Smooth muscle cell (in vitro differentiated cells): ENCODE data around the gene P2RX2. TPM values are rescaled to one million over a fixed set of nuclear protein-coding genes. Genes with fewer than 3 reads are reported as not detected.

ENCODE experiments used
- DNase-seq: peaks from one replicate; lab custom pipeline; 2025; ENCODE audit not compliant: unreplicated experiment; lab: John Stamatoyannopoulos, UW
- H2AFZ ChIP-seq: fragments of 200-600 bp; sonication (generic); 2 replicates; pipeline ENCODE4 v1.6.0; 2016; ENCODE audit warnings: antibody characterized with exemption, low read depth, mild to moderate bottlenecking
- H3F3A ChIP-seq: fragments of 200-600 bp; sonication (generic); 2 replicates; pipeline ENCODE4 v1.6.0; 2017; ENCODE audit warnings: antibody characterized with exemption, low read depth
- H3K27ac ChIP-seq: fragments of 200-600 bp; sonication (generic); 2 replicates; pipeline ENCODE4 v1.5.1; 2016; ENCODE audit warnings: low read depth, mild to moderate bottlenecking
- H3K27me3 ChIP-seq: fragments of 200-600 bp; sonication (generic); 2 replicates; pipeline ENCODE4 v1.6.1; 2016; ENCODE audit warnings: low read depth, mild to moderate bottlenecking
- H3K36me3 ChIP-seq: fragments of 200-600 bp; sonication (generic); 2 replicates; pipeline ENCODE4 v1.5.1; 2016; ENCODE audit warnings: low read depth
- H3K4me1 ChIP-seq: fragments of 200-600 bp; sonication (generic); 2 replicates; pipeline ENCODE4 v1.5.1; 2016; ENCODE audit warnings: low read depth
- H3K4me2 ChIP-seq: fragments of 200-600 bp; sonication (generic); 2 replicates; pipeline ENCODE4 v1.6.0; 2016; ENCODE audit warnings: mild to moderate bottlenecking
- H3K4me3 ChIP-seq: fragments of 200-600 bp; sonication (generic); 2 replicates; pipeline ENCODE4 v1.5.1; 2016; ENCODE audit warnings: mild to moderate bottlenecking
- H3K79me2 ChIP-seq: fragments of 200-600 bp; sonication (generic); 2 replicates; pipeline ENCODE4 v1.6.0; 2016; ENCODE audit warnings: low read depth, mild to moderate bottlenecking
- H3K9ac ChIP-seq: fragments of 200-600 bp; sonication (generic); 2 replicates; pipeline ENCODE4 v1.6.0; 2016; ENCODE audit warnings: low read depth
- H3K9me3 ChIP-seq: fragments of 200-600 bp; sonication (generic); replicated peaks from 2 replicates; pipeline ENCODE4 v1.5.1; 2016; ENCODE audit warnings: low read depth
- H4K20me1 ChIP-seq: fragments of 200-600 bp; sonication (generic); 2 replicates; pipeline ENCODE4 v1.6.0; 2016; ENCODE audit warnings: low read depth
- WGBS: methylation state at CpG from one replicate; pipeline ENCODE4 v1.1.7; 2016; ENCODE audit warnings: low lambda C conversion rate; 5-methylcytosine and 5-hydroxymethylcytosine counted together
- polyA plus RNA-seq: library from polyadenylated mRNA; unstranded; fragments of >200 nt; fragmentation: Nextera tagmentation; extraction: Ambion mirVana; gene quantifications from 2 replicates; pipeline ENCODE4 v1.2.1, GENCODE V29; 2016
- total RNA-seq: library from RNA; depleted of rRNA; stranded (reverse); fragments of >200 nt; gene quantifications from 2 replicates; pipeline ENCODE4 v1.2.3, GENCODE V29; 2014
- TF ChIP-seq, protein P1 (sequence below): fragments of 200-600 bp; sonication (generic); IDR thresholded peaks from 2 replicates; pipeline ENCODE4 v1.5.1; 2017; ENCODE audit warnings: borderline replicate concordance, mild to moderate bottlenecking, antibody characterized with exemption; ENCODE audit not compliant: insufficient read depth, poor library complexity, severe bottlenecking

Gene P2RX2
- total and polyA plus RNA-seq, 2 experiments from 2014 or later, result not detected

DNA sequence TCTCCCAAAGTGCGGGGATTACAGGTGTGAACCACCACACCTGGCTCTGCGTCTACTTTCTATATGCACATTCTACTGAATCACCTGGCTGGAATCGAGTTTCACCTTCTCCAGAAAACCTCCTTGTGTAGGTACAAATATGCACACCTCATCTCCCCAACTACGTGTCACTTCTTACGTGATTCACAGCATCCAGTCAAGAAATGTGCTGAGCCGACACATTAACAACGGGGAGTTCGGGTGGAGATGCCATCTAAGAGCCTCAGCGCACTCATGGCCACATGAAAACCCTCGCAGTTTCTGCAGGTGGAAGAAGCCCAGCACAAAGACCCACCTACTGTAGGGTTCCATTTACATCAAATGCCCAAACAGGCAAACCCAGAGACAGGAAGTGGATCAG is 29.3 kb downstream of the P2RX2 start:
- H3K79me2 ChIP-seq, result no peaks in the 10 kb centered on the region
- 95% methylated on average over 10 of the region's 10 CpGs for WGBS
- TF ChIP-seq, protein P1, sequence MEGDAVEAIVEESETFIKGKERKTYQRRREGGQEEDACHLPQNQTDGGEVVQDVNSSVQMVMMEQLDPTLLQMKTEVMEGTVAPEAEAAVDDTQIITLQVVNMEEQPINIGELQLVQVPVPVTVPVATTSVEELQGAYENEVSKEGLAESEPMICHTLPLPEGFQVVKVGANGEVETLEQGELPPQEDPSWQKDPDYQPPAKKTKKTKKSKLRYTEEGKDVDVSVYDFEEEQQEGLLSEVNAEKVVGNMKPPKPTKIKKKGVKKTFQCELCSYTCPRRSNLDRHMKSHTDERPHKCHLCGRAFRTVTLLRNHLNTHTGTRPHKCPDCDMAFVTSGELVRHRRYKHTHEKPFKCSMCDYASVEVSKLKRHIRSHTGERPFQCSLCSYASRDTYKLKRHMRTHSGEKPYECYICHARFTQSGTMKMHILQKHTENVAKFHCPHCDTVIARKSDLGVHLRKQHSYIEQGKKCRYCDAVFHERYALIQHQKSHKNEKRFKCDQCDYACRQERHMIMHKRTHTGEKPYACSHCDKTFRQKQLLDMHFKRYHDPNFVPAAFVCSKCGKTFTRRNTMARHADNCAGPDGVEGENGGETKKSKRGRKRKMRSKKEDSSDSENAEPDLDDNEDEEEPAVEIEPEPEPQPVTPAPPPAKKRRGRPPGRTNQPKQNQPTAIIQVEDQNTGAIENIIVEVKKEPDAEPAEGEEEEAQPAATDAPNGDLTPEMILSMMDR, result no peak
- H3K4me2 ChIP-seq, result no peak overlapping the region
- no peak for DNase-seq
- no peaks in the 10 kb centered on the region for H3K9me3 ChIP-seq
- H3K4me3 ChIP-seq, result no peak overlapping the region
- no peaks in the 10 kb centered on the region for H3K27me3 ChIP-seq
- no peaks in the 10 kb centered on the region for H4K20me1 ChIP-seq
- H3K27ac ChIP-seq, result no peak overlapping the region
- no peaks in the 10 kb centered on the region for H3K4me1 ChIP-seq
- no peak overlapping the region for H2AFZ ChIP-seq
- H3F3A ChIP-seq, result no peaks in the 10 kb centered on the region
- no peak overlapping the region for H3K9ac ChIP-seq
- H3K36me3 ChIP-seq, result no peaks in the 10 kb centered on the region

DNA sequence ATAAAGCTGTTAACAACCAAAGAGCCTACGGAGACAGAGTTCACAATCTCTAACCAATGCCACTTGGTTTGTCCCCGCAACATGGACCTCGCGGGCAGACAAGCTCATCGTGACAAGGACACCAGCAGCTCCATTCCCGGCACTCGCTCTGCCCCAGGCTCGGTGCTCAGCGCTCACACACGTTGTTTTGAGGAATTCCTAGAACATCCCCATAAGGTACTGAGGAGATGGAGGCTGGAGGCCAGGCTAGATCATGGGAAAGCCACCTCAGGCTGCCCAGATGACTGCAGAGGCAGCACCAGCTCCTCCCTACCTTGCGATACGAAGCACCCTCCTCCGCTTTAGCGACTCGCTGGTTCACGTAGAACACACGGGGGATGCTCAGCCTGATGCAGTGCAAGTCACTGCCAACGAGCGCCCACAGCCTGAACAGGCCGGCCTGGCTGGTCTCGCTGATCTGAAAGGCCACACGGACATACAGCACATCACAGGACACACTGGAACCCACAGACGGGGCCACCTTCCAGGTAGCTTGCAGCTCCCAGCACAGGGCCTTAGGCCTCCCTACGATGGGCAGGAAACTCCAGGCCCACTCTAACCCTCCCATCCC is 30.1 kb downstream of the P2RX2 start:
- Histone ChIP-seq H3K4me1 (no peaks in the 10 kb centered on the region), H3K36me3 (peaks cover 3% of the 10 kb centered on the region), H3K9me3 (no peaks in the 10 kb centered on the region), H3K4me2 (no peak overlapping the region), H3K9ac (no peak overlapping the region), H3F3A (no peaks in the 10 kb centered on the region), H3K27me3 (no peaks in the 10 kb centered on the region), H2AFZ (no peak overlapping the region), H4K20me1 (no peaks in the 10 kb centered on the region), H3K79me2 (no peaks in the 10 kb centered on the region), H3K27ac (no peak overlapping the region), H3K4me3 (no peak overlapping the region)
- WGBS, result 98% methylated on average over 24 of the region's 24 CpGs
- no peak for DNase-seq
- TF ChIP-seq, protein P1, result no peak

DNA sequence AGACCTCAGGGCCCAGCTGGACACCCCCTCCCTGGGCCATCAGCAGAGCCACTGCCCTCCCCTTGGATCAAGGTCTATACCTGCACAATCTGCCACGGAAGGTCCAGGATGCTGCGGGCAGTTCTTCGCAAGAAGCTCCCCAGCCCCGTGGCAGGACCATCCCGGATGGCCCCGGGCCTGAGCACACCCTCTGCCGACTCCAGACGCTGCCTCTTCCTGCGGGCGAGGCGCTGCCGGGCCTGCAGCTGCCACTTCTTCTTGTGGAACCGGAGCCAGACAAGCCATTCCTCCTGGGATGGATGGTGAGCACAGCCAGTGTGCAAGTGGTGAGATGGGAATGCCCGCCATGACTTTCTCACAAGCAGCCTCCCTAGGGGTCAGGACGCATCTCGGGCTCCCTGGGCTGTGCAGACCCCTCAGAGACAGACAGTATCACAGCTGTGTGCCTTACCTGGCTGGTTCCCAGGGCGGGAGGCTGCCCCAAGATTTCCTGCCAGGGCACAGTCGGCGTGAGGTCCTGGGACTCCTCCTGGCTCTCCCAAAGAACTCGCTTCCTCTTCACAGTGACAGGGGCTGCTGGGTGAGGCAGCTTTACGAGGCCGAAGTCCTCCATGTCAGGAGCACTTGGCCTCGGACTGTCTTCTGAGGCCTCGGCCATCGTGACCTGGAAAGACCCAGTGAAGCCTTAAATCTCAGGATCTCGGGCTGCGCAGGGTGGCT is 30.8 kb downstream of the P2RX2 start:
- H3K4me2 ChIP-seq, result no peak overlapping the region
- H3K9me3 ChIP-seq, result no peaks in the 10 kb centered on the region
- no peaks in the 10 kb centered on the region for H3K27me3 ChIP-seq
- no peak overlapping the region for H3K4me3 ChIP-seq
- H4K20me1 ChIP-seq, result no peaks in the 10 kb centered on the region
- TF ChIP-seq, protein P1, result no peak
- no peak overlapping the region for H3K27ac ChIP-seq
- H3F3A ChIP-seq, result no peaks in the 10 kb centered on the region
- H2AFZ ChIP-seq, result no peak overlapping the region
- no peaks in the 10 kb centered on the region for H3K79me2 ChIP-seq
- DNase-seq, result no peak
- H3K9ac ChIP-seq, result no peak overlapping the region
- H3K36me3 ChIP-seq, result peaks cover 5% of the 10 kb centered on the region
- no peaks in the 10 kb centered on the region for H3K4me1 ChIP-seq
- WGBS, result 96% methylated on average over 27 of the region's 27 CpGs
